PC-3 (cell line): ENCODE data around the gene KCNN1. TPM values are rescaled to one million over a fixed set of nuclear protein-coding genes. Genes with fewer than 3 reads are reported as not detected.

Experiments
- ATAC-seq: fragments of 200-7000 bp; cut with Tn5 transposase; 2 replicates; pipeline ENCODE4 v1.9.1; 2020; ENCODE audit warnings: mild to moderate bottlenecking, moderate library complexity
- BruUV-seq: library from RNA; stranded (reverse); fragments of 400-500 nt; replicated peaks from 2 replicates; lab custom pipeline; 2021; lab: Mats Ljungman, UMichigan
- CTCF ChIA-PET: fragments of 300-600 bp; sonication (Branson Sonifier 250); formaldehyde crosslinking; loops from one replicate; lab custom pipeline; 2022; ENCODE audit warnings: antibody characterized with exemption; lab: Charles Lee
- POLR2A ChIA-PET: fragments of 300-600 bp; sonication (Branson Sonifier 250); formaldehyde crosslinking; loops from one replicate; lab custom pipeline; 2022; ENCODE audit warnings: antibody characterized with exemption; ENCODE audit not compliant: unreplicated experiment; lab: Charles Lee
- DNase-seq: peaks from one replicate; pipeline ENCODE4 v3.0.0-alpha.2; 2015
- H2AFZ ChIP-seq: fragments of 300-600 bp; sonication (generic); 2 replicates; pipeline ENCODE4 v1.6.0; 2016; ENCODE audit warnings: antibody characterized with exemption, low read length
- H3F3A ChIP-seq: fragments of 300-600 bp; sonication (generic); one replicate; pipeline ENCODE4 v1.6.0; 2017; ENCODE audit warnings: antibody characterized with exemption, low read length, control low read depth, mild to moderate bottlenecking; ENCODE audit not compliant: unreplicated experiment
- H3K27ac ChIP-seq: fragments of 300-600 bp; sonication (generic); 2 replicates; pipeline ENCODE4 v1.5.1; 2016; ENCODE audit warnings: mild to moderate bottlenecking, low read length
- H3K27me3 ChIP-seq: fragments of 300-600 bp; sonication (generic); 2 replicates; pipeline ENCODE4 v1.6.1; 2016; ENCODE audit warnings: low read length, mixed read lengths
- H3K36me3 ChIP-seq: fragments of 300-600 bp; sonication (generic); 2 replicates; pipeline ENCODE4 v1.6.1; 2016; ENCODE audit warnings: low read depth, mixed run types, low read length, mixed read lengths
- H3K4me1 ChIP-seq: fragments of 300-600 bp; sonication (generic); 2 replicates; pipeline ENCODE4 v1.5.1; 2016; ENCODE audit warnings: low read length; ENCODE audit not compliant: insufficient read depth
- H3K4me2 ChIP-seq: fragments of 300-600 bp; sonication (generic); 2 replicates; pipeline ENCODE4 v1.6.0; 2016; ENCODE audit warnings: low read length
- H3K4me3 ChIP-seq: fragments of 300-600 bp; sonication (generic); 2 replicates; pipeline ENCODE4 v1.5.1; 2016; ENCODE audit warnings: mild to moderate bottlenecking, low read length, mixed read lengths
- H3K79me2 ChIP-seq: fragments of 300-600 bp; sonication (generic); 2 replicates; pipeline ENCODE4 v1.6.1; 2017; ENCODE audit warnings: low read length, mixed read lengths
- H3K9ac ChIP-seq: fragments of 300-600 bp; sonication (generic); 2 replicates; pipeline ENCODE4 v1.6.0; 2016; ENCODE audit warnings: mild to moderate bottlenecking, low read length
- H3K9me2 ChIP-seq: fragments of 300-600 bp; sonication (generic); replicated peaks from 2 replicates; pipeline ENCODE4 v1.6.1; 2016; ENCODE audit warnings: mixed run types, low read length, mixed read lengths
- H3K9me3 ChIP-seq: fragments of 300-600 bp; sonication (generic); 2 replicates; pipeline ENCODE4 v1.6.1; 2016; ENCODE audit warnings: low read length, mixed read lengths
- H4K20me1 ChIP-seq: fragments of 300-600 bp; sonication (generic); 2 replicates; pipeline ENCODE4 v1.6.1; 2016; ENCODE audit warnings: low read length, mixed read lengths
- EZH2 ChIP-seq: fragments of 300-600 bp; sonication (generic); IDR thresholded peaks from one replicate; pipeline ENCODE4 v1.6.1; 2017; ENCODE audit warnings: antibody characterized with exemption, mild to moderate bottlenecking, low read length; ENCODE audit not compliant: unreplicated experiment
- EZH2phosphoT487 ChIP-seq: fragments of 300-600 bp; sonication (generic); IDR thresholded peaks from 2 replicates; pipeline ENCODE4 v1.6.1; 2018; ENCODE audit warnings: mild to moderate bottlenecking, antibody characterized with exemption, low read length, borderline replicate concordance
- intact Hi-C: fragments of 100-400 bp; cut with micrococcal nuclease; formaldehyde crosslinking; loops from 2 replicates; pipeline ENCODE4 v1.9.0; 2023
- total RNA-seq: library from RNA; depleted of rRNA; stranded (reverse); fragments of >200 nt; gene quantifications from 2 replicates; pipeline ENCODE4 v1.2.3, GENCODE V29; 2014
- TF ChIP-seq, protein P1 (sequence below): fragments of 300-600 bp; sonication (generic); conservative IDR thresholded peaks from 2 replicates; pipeline ENCODE4 v1.5.1; 2017; ENCODE audit warnings: antibody characterized with exemption, low read depth, mild to moderate bottlenecking, low read length

The KCNN1 gene
- total RNA-seq, 1 experiment from 2014 or later = not detected

DNA sequence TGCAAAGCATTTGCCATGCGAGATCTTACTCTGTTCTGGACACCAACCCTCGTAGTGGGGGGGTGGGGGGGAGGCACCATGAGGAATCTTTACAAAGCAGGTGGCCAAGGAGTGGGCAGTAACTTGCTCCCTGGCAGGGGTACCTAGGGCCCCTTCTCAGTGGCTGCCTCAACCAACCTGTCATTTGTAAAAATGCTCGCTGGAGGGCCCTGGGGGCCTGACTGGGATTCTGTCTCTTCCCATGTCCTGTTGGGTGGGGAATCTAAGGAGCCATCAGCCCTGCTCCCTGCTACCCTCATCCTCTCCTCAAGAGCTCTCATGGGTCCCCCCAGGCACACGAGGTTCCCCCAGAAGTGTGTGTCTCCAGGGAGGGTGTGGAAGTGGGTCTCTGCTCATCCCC, 1.5 kb downstream of the KCNN1 start:
- no peaks in the 10 kb centered on the region for H4K20me1 ChIP-seq
- no peaks in the 10 kb centered on the region for H3F3A ChIP-seq
- H3K4me2 ChIP-seq = no peak overlapping the region
- no peak for TF ChIP-seq EZH2phosphoT487
- no peak for TF ChIP-seq EZH2
- TF ChIP-seq, protein P1, sequence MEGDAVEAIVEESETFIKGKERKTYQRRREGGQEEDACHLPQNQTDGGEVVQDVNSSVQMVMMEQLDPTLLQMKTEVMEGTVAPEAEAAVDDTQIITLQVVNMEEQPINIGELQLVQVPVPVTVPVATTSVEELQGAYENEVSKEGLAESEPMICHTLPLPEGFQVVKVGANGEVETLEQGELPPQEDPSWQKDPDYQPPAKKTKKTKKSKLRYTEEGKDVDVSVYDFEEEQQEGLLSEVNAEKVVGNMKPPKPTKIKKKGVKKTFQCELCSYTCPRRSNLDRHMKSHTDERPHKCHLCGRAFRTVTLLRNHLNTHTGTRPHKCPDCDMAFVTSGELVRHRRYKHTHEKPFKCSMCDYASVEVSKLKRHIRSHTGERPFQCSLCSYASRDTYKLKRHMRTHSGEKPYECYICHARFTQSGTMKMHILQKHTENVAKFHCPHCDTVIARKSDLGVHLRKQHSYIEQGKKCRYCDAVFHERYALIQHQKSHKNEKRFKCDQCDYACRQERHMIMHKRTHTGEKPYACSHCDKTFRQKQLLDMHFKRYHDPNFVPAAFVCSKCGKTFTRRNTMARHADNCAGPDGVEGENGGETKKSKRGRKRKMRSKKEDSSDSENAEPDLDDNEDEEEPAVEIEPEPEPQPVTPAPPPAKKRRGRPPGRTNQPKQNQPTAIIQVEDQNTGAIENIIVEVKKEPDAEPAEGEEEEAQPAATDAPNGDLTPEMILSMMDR = no peak
- ATAC-seq = no peak
- H3K79me2 ChIP-seq = no peaks in the 10 kb centered on the region
- no peak for DNase-seq
- intact Hi-C loops = no loop called here
- no peaks in the 10 kb centered on the region for H3K9me2 ChIP-seq
- no peak overlapping the region for H3K27ac ChIP-seq
- H3K36me3 ChIP-seq = no peaks in the 10 kb centered on the region
- no TSS peak for BruUV-seq
- H3K4me3 ChIP-seq = no peak overlapping the region
- no peaks in the 10 kb centered on the region for H3K4me1 ChIP-seq
- CTCF ChIA-PET = no interaction called here
- POLR2A ChIA-PET = interaction anchor here (0.6 kb wide), 1 partner anchor 109 kb away, joined by 8 read pairs; no protein-coding TSS in a partner anchor
- no peaks in the 10 kb centered on the region for H3K9me3 ChIP-seq
- H2AFZ ChIP-seq = no peak overlapping the region
- H3K9ac ChIP-seq = no peak overlapping the region
- no peaks in the 10 kb centered on the region for H3K27me3 ChIP-seq

DNA sequence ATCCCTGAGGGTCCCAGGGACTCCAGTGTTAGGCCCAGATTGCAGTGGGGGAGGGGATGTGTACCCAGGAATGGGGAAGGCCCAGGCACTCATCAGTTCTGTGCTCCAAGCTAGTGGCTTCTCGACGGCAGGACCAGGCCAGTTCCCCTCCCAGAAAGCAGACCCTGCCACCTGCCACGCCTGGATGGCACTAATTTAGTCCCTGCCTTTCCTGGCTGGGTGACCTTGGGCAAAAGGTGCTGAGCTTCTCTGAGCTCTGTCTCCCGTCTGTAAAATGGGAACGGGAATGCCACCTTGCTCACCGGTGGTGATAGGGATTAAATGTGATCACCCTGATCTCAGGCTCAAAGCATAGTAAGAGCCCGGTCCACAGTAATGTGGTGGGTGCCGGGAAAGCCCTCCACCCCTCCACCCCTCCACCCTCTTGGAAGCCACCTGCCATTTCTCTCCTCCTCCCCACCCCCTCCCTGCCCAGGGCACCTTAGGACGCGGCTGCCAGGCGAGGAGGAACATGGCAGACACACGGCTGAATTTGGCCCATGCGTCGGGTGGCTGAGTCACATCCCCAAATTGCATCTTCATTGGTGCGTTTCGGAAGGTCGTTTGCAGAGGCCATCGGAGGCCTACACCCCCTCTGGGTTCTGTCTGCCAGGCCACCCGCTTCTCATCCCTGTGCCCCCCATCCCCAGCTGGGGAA, 2.3 kb downstream of the KCNN1 start:
- BruUV-seq = no TSS peak
- H3K79me2 ChIP-seq = no peaks in the 10 kb centered on the region
- TF ChIP-seq EZH2phosphoT487 = no peak
- TF ChIP-seq EZH2 = no peak
- TF ChIP-seq, protein P1 = no peak

DNA sequence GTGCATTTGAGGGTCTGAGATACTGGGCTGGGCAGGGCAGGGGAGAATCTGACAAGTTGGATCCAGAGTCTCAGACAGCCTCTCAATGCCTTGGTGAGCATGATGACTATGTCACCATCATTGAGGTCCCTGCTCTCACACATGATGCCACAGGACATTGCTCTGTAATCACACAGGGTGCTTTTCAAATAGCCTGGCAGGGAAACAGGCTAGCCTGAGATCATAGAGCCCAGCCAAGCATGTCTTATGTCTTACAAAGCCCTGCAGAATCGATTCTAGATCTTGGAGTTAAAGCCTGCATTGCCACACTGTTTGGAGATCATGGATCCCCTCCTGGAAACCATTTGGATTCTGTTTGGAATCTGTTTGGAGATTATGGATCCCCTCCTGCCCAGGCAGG, 5.3 kb downstream of the KCNN1 start:
- Histone ChIP-seq H2AFZ (no peak overlapping the region), H3K36me3 (no peaks in the 10 kb centered on the region), H4K20me1 (no peaks in the 10 kb centered on the region), H3K4me2 (no peak overlapping the region), H3K9me3 (no peaks in the 10 kb centered on the region), H3K79me2 (no peaks in the 10 kb centered on the region), H3K27me3 (no peaks in the 10 kb centered on the region), H3K4me3 (no peak overlapping the region), H3F3A (no peaks in the 10 kb centered on the region), H3K27ac (no peak overlapping the region), H3K4me1 (no peaks in the 10 kb centered on the region), H3K9me2 (no peaks in the 10 kb centered on the region), H3K9ac (no peak overlapping the region)
- ChIA-PET CTCF (no interaction called here), POLR2A (no interaction called here)
- intact Hi-C loops = no loop called here
- ATAC-seq (no peak), DNase-seq (no peak)
- TF ChIP-seq EZH2 = no peak
- TF ChIP-seq EZH2phosphoT487 = no peak
- TF ChIP-seq, protein P1 = no peak
- BruUV-seq = no TSS peak

More for the DNA sequence above, 2.3 kb downstream of the KCNN1 start:
- ChIA-PET POLR2A (interaction anchor here (0.6 kb wide), 1 partner anchor 110 kb away, joined by 8 read pairs; no protein-coding TSS in a partner anchor), CTCF (no interaction called here)
- H3K27me3 ChIP-seq = no peaks in the 10 kb centered on the region
- H3K4me3 ChIP-seq = no peak overlapping the region
- no peaks in the 10 kb centered on the region for H4K20me1 ChIP-seq
- no peaks in the 10 kb centered on the region for H3K4me1 ChIP-seq
- no peak overlapping the region for H3K9ac ChIP-seq
- intact Hi-C loops = no loop called here
- no peaks in the 10 kb centered on the region for H3K36me3 ChIP-seq
- no peak overlapping the region for H2AFZ ChIP-seq
- no peaks in the 10 kb centered on the region for H3F3A ChIP-seq
- no peaks in the 10 kb centered on the region for H3K9me2 ChIP-seq
- ATAC-seq (no peak), DNase-seq (no peak)
- no peak overlapping the region for H3K27ac ChIP-seq
- H3K9me3 ChIP-seq = no peaks in the 10 kb centered on the region
- H3K4me2 ChIP-seq = no peak overlapping the region
